Measurements from ENCODE around the gene ERCC6.

The ERCC6 gene

DNA sequence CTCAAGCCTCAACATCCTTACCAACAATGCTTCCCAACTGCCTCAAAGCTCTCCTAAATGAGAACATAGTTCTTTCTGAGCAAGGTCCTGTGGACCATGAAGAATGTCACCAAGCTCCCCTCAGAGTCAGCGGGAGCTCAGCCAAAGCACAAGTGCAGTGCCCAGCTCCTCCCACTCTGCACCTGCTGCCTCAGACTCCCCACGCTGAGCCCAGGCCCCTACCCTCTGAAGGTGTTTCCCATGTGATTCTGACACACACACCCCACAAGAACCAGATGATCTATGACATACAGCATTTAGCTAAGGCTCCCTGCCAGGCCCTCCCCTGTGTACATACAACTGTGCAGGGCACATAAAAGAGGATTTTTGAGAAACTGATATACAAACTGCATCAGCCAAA, 19.2 kb downstream of the ERCC6 start:
- in situ Hi-C loops (cut with MboI; ENCODE audit: low pct_unique_long_range_greater_than_20kb, low sequenced_read_pairs, unreplicated experiment): loop anchor here (25.0 kb wide), 1 partner anchor 532 kb away; no protein-coding TSS in a partner anchor
- TF ChIP-seq, protein P1, sequence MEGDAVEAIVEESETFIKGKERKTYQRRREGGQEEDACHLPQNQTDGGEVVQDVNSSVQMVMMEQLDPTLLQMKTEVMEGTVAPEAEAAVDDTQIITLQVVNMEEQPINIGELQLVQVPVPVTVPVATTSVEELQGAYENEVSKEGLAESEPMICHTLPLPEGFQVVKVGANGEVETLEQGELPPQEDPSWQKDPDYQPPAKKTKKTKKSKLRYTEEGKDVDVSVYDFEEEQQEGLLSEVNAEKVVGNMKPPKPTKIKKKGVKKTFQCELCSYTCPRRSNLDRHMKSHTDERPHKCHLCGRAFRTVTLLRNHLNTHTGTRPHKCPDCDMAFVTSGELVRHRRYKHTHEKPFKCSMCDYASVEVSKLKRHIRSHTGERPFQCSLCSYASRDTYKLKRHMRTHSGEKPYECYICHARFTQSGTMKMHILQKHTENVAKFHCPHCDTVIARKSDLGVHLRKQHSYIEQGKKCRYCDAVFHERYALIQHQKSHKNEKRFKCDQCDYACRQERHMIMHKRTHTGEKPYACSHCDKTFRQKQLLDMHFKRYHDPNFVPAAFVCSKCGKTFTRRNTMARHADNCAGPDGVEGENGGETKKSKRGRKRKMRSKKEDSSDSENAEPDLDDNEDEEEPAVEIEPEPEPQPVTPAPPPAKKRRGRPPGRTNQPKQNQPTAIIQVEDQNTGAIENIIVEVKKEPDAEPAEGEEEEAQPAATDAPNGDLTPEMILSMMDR (IDR thresholded peaks at IDR 0.05; ENCODE audit: extremely low read depth, insufficient read depth, missing control alignments): no peak
- DNase-seq (ENCODE audit: low spot score): no peak

DNA sequence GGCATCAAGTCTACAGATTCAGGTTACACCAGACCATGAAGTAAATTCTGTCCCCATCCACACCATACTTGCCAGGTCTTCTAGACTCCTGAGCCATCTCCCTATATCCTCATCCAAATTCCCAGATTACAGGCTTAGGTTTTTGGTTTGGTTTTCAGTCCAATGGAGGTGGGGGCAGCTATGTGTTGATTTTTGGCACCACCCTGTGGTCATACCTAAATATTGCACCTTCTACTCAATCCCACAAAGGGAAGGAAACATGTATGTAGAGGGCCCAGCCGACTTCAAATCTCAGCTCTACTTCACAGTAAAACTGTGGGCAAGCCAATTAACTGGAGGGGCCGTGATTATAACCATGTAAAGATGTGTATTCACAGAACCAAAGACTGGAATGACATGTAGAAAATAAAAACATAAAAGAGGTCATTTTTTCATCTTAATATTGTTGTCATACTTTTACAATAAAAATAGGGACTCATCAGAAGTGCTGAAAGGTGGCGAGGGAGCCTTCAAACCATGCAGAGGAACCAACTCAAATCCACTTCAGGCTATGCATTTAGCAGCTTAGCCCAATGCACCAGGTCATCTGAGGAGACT, 19.8 kb downstream of the ERCC6 start:
- DNase-seq (ENCODE audit: low spot score): peak; percentile 38
- TF ChIP-seq, protein P1 (IDR thresholded peaks at IDR 0.05; ENCODE audit: extremely low read depth, insufficient read depth, missing control alignments): peak; percentile 71
- in situ Hi-C loops (cut with MboI; ENCODE audit: low pct_unique_long_range_greater_than_20kb, low sequenced_read_pairs, unreplicated experiment): loop anchor here (25.0 kb wide), 1 partner anchor 532 kb away; no protein-coding TSS in a partner anchor

- no peak for DNase-seq (ENCODE audit: low spot score)
- in situ Hi-C loops (cut with MboI; ENCODE audit: low pct_unique_long_range_greater_than_20kb, low sequenced_read_pairs, unreplicated experiment): loop anchor here (25.0 kb wide), 1 partner anchor 531 kb away; no protein-coding TSS in a partner anchor
- TF ChIP-seq, protein P1 (IDR thresholded peaks at IDR 0.05; ENCODE audit: extremely low read depth, insufficient read depth, missing control alignments): no peak
Observed at GRCh38 chr10:49518566-49518965, 20.4 kb downstream of the ERCC6 start.

GRCh38 chr10:49516216-49516970, 22.5 kb downstream of the ERCC6 start:
- no peak for DNase-seq (ENCODE audit: low spot score)
- TF ChIP-seq, protein P1 (IDR thresholded peaks at IDR 0.05; ENCODE audit: extremely low read depth, insufficient read depth, missing control alignments): no peak
- in situ Hi-C loops (cut with MboI; ENCODE audit: low pct_unique_long_range_greater_than_20kb, low sequenced_read_pairs, unreplicated experiment): loop anchor here (25.0 kb wide), 1 partner anchor 529 kb away; no protein-coding TSS in a partner anchor

DNA sequence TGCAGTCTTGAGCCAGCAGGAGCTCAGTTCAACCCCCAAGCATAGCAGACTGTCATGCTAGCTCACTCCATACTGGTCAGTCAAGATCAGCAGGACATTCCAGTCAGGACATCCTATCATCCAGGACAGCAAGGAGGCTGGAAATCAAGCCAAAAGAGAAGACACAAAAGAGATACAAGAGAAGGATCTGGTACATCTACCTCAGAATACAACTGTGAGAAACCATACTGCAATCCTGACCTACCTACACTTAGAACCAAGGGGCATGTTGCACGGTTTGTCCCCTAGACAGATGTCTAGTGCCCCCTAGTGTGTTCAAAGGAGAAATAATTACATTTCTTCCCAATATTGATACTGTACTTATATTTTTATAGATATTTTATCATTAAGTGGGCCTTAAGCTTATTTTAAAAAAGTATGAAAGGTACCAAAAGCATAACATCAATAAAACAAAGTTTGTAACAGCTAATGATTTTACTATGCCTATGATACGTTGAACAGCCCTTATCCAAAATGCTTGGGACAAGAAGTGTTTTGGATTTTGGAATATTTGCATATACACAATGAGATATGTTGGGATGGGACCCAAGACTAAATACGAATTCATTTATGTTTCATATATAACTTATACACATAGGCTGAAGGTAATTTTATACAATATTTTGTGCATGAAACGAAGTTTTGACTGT, 26.7 kb downstream of the ERCC6 start:
- DNase-seq (ENCODE audit: low spot score): no peak
- in situ Hi-C loops (cut with MboI; ENCODE audit: low pct_unique_long_range_greater_than_20kb, low sequenced_read_pairs, unreplicated experiment): loop anchor here (25.0 kb wide), 1 partner anchor 525 kb away; no protein-coding TSS in a partner anchor
- TF ChIP-seq, protein P1 (IDR thresholded peaks at IDR 0.05; ENCODE audit: extremely low read depth, insufficient read depth, missing control alignments): peak; percentile 62

GRCh38 chr10:49509771-49510303, 29.1 kb downstream of the ERCC6 start:
- TF ChIP-seq, protein P1 (IDR thresholded peaks at IDR 0.05; ENCODE audit: extremely low read depth, insufficient read depth, missing control alignments): no peak
- in situ Hi-C loops (cut with MboI; ENCODE audit: low pct_unique_long_range_greater_than_20kb, low sequenced_read_pairs, unreplicated experiment): loop anchor here (25.0 kb wide), 1 partner anchor 523 kb away; no protein-coding TSS in a partner anchor
- DNase-seq (ENCODE audit: low spot score): no peak
